Activated T-helper 1 cell treated with Interleukin-2 at 50 U/mL for 16 hours (primary cell): ENCODE data around the gene IRS1.

Source experiments
- DNase-seq: peaks from one replicate; pipeline ENCODE4 v3.0.0-alpha.2; 2020; ENCODE audit warnings: low read depth

The IRS1 gene

DNA sequence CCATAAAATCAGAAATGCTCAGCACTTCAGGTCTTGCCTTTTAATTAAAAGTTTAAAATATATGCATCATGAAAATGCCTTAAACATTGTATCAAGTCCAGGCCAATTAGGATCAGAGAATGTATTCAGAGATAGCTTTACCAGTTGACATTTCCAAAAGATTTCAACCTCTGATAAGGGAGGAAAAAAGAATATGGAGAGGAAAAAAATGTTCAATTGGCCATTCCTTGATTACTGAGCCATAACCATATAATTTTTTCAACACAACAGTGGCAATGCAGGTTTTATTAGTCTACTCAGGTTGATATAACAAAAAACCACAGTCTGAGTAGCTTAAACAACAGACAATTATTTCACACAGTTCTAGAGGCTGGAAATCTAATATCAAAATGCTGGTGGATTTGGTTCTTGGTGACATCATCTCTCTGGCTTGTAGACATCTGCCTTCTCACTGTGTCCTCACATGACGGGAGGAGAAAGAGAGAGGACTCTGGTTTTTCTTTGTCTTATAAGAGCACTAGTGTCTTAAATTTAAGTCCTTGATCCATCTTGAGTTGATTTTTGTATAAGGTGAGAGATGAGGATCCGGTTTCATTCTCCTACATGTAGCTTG lies 111.9 kb downstream of the IRS1 start:
- DNase-seq, result no peak

DNA sequence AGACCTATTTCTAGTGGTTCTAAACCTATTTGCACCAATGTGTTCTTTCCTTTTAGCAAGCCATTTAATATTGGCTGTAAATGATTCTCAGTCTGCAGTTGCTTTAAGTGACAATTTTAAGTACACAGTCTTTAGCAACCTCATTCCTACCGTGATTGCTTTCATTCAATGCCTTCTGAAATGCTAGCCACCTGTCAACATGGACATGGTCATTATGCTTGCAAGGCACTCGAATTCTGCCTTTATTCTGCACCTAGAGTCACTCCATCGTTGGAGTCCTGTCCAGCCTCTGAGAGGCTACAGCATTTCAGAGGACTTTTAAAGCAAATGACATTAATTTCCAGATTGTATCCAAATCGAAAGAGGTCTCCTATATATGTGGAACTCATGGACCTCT lies 115.1 kb downstream of the IRS1 start:
- DNase-seq, result no peak

DNA sequence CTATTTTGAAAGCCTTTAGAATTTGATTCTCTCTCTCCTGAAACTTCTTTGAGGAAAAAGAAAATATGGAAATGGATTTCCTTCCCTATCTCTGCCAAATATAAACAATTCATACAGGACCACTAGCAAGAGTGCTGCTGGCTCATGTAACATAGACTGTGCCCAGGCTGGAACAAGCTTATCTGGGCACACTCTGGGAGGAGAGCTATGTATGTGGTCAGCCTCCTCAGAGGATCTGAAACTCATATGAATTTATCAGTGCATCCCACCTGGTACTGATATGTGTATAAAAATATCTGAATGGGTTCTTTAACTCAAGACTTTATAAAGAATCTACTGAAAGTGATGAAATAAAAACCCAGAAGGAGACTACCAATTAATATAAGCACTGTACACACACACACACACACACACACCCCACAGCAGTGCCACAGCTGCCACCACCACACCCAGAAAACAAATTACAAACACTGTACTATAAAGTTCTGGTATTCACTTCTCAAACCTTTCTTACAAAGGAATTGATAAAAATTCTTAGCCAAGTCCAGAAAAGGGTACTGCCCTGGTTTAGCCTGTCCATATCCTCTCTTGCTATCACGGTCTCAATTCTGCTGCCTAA lies 115.6 kb downstream of the IRS1 start:
- DNase-seq, result no peak

DNA sequence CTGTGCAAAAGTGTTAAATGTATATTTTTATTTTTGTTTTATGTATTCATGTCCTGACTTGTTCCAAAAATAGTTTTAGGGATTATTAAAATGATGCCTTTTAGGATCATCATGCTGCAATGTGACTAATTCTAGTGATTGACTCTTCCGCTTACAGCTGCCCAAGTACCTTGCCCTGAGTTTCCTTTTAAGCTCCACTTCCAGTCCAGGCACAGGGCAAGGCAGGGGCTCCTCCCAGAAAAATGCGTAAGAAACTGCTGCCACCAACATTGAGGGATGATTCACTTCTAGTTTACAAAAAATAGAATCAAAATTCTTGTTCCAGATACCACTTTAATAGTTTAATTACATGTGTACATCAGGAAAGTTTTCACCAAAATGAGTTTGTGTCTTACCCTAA lies 116.4 kb downstream of the IRS1 start:
- DNase-seq, result no peak
